Suprapubic skin (tissue), 3 donors: ENCODE measurements around the gene MYH11.

Experiments used
- EP300 ChIP-seq: sonication (generic); formaldehyde crosslinking; IDR thresholded peaks from one replicate; pipeline ENCODE4 v1.6.1; 2017; ENCODE audit warnings: antibody characterized with exemption
- POLR2A ChIP-seq, 2 donors: fragments of 450-650 bp; IDR thresholded peaks; one replicate each; pipeline ENCODE4 v1.6.1; 2017; ENCODE audit warnings: antibody characterized with exemption in 2 of 2, mild to moderate bottlenecking in 2 of 2, moderate library complexity in 2 of 2
- TF ChIP-seq, protein P1 (sequence below), 2 donors: fragments of 200-600 bp in 1 of 2; fragments of 450-650 bp in 1 of 2; sonication (generic) in 1 of 2; IDR thresholded peaks; one replicate each; pipeline ENCODE4 v1.5.1; 2016 to 2019; ENCODE audit warnings: antibody characterized with exemption in 2 of 2, mild to moderate bottlenecking in 1 of 2, moderate library complexity in 1 of 2

DNA sequence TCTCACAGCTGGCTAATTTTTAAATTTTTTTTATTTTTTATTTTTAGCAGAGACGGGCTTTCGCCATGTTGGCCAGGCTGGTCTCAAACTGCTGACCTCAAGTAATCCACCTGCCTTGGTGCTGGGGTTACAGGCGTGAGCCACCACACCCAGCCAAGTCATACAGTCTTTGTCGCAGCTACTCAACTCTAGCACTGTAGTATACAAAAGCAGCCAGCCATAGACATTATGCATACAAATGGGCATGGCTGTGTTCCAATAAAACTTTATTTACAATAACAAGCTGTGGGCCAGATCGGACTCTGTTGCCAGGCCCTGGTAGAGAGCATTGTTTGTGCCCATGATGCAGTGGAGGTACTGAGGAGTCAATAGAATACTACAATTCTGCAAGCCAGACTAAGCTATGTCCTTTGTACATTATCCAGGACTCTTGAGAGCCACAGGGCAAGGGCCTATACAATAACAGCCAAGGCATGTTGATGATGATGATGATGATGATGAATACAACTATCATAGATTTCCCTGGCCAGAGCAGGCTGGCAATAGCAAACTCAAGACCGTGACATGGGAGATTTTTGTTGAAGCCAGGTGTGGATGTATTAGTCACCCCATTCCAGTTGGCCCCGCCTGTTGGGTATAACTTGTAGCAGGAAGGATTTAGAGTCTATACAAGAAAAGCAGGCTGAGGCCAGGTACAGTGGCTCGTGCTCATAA is 101.8 kb downstream of the MYH11 start:
- TF ChIP-seq POLR2A (IDR thresholded peaks at IDR 0.05) (no peak), EP300 (no peak)
- TF ChIP-seq, protein P1, sequence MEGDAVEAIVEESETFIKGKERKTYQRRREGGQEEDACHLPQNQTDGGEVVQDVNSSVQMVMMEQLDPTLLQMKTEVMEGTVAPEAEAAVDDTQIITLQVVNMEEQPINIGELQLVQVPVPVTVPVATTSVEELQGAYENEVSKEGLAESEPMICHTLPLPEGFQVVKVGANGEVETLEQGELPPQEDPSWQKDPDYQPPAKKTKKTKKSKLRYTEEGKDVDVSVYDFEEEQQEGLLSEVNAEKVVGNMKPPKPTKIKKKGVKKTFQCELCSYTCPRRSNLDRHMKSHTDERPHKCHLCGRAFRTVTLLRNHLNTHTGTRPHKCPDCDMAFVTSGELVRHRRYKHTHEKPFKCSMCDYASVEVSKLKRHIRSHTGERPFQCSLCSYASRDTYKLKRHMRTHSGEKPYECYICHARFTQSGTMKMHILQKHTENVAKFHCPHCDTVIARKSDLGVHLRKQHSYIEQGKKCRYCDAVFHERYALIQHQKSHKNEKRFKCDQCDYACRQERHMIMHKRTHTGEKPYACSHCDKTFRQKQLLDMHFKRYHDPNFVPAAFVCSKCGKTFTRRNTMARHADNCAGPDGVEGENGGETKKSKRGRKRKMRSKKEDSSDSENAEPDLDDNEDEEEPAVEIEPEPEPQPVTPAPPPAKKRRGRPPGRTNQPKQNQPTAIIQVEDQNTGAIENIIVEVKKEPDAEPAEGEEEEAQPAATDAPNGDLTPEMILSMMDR (IDR thresholded peaks at IDR 0.05), result no peak
